Measurements from ENCODE around the gene COL23A1. TPM values are rescaled to one million over a fixed set of nuclear protein-coding genes. Genes with fewer than 3 reads are reported as not detected.

The COL23A1 gene
- total RNA-seq, 4 donors from 2014 or later = 0.93 to 4.6 (median 2.4) TPM

- ATAC-seq = no peak
- Histone ChIP-seq H3K36me3 (no peaks in the 10 kb centered on the region), H3K27ac (no peak overlapping the region), H3K4me3 (no peak overlapping the region), H3K4me1 (no peaks in the 10 kb centered on the region), H3K9me3 (peaks cover 0 to 8% (median 2%) of the 10 kb centered on the region in 3 donors), H3K27me3 (peaks cover 13% of the 10 kb centered on the region)
- 93% methylated on average over 3 of the region's 34 CpGs; no CpG with 5 or more reads in 1 of the 2 donors for WGBS, 2 donors (ENCODE audit: low coverage in 1 of 2)
- TF ChIP-seq POLR2AphosphoS5 (IDR thresholded peaks at IDR 0.05) = no peak
- TF ChIP-seq POLR2A (IDR thresholded peaks at IDR 0.05) = no peak
- no peak for TF ChIP-seq EP300 (IDR thresholded peaks at IDR 0.05)
- no peak for TF ChIP-seq CTCF (IDR thresholded peaks at IDR 0.05)
These were observed 303.7 kb downstream of the COL23A1 start for GRCh38 chr5:178286226-178287090.

- no peaks in the 10 kb centered on the region for H3K4me1 ChIP-seq
These were observed 304.6 kb downstream of the COL23A1 start for GRCh38 chr5:178285399-178286225.

DNA sequence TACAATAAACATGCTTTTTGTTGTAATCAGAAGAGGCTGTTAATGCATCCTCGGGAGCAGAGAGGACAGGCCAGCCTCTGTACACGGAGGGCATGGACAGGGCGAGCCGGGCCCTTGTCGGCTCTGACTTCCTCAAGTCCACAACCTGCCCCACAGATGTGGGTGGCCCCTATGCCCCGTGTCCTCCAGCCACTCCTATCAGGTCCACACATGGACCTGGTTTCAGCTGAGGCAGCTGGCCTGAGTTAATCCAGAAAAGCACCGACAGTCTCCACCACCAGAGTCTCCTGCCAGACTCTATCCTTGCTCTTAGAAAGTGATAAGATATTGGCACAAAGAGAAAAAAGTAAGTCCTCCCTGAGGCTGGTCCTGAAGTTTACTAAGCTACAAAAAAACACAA, 305.2 kb downstream of the COL23A1 start:
- TF ChIP-seq EP300 (IDR thresholded peaks at IDR 0.05) (no peak), CTCF (IDR thresholded peaks at IDR 0.05) (no peak), POLR2AphosphoS5 (IDR thresholded peaks at IDR 0.05) (no peak), POLR2A (IDR thresholded peaks at IDR 0.05) (no peak)
- WGBS, 2 donors (ENCODE audit: low coverage in 1 of 2) = 89 to 93% methylated on average over 3 to 5 of the region's 7 CpGs

More at GRCh38 chr5:178285399-178286225, 304.6 kb downstream of the COL23A1 start:
- WGBS, 2 donors (ENCODE audit: low coverage in 1 of 2) = 62 to 71% methylated on average over 2 to 3 of the region's 19 CpGs
- Histone ChIP-seq H3K36me3 (no peaks in the 10 kb centered on the region), H3K27ac (no peak overlapping the region), H3K4me3 (no peak overlapping the region), H3K9me3 (peaks cover 0 to 8% (median 2%) of the 10 kb centered on the region in 3 donors), H3K27me3 (peaks cover 4% of the 10 kb centered on the region)
- TF ChIP-seq EP300 (IDR thresholded peaks at IDR 0.05) (no peak), POLR2AphosphoS5 (IDR thresholded peaks at IDR 0.05) (no peak), CTCF (IDR thresholded peaks at IDR 0.05) (no peak)
- ATAC-seq = peak; percentile 19

GRCh38 chr5:178284093-178284675, 306.0 kb downstream of the COL23A1 start:
- no peak for ATAC-seq

More for the DNA sequence above, 305.2 kb downstream of the COL23A1 start:
- ATAC-seq = no peak
- Histone ChIP-seq H3K36me3 (no peaks in the 10 kb centered on the region), H3K4me3 (no peak overlapping the region), H3K9me3 (peaks cover 0 to 8% (median 2%) of the 10 kb centered on the region in 3 donors), H3K4me1 (peaks cover 0 to 4% (median 3%) of the 10 kb centered on the region in 3 donors), H3K27ac (no peak overlapping the region), H3K27me3 (no peaks in the 10 kb centered on the region)

More at GRCh38 chr5:178284093-178284675, 306.0 kb downstream of the COL23A1 start:
- Histone ChIP-seq H3K27me3 (peaks cover 5% of the 10 kb centered on the region), H3K36me3 (no peaks in the 10 kb centered on the region), H3K4me1 (peaks cover 0 to 10% (median 3%) of the 10 kb centered on the region in 3 donors), H3K4me3 (no peak overlapping the region), H3K9me3 (peaks cover 0 to 8% (median 2%) of the 10 kb centered on the region in 3 donors), H3K27ac (no peak overlapping the region)
- TF ChIP-seq CTCF (IDR thresholded peaks at IDR 0.05) (peak in 3 of 4 experiments; percentile 38 to 45 (median 39)), POLR2AphosphoS5 (IDR thresholded peaks at IDR 0.05) (no peak)
- WGBS, 2 donors (ENCODE audit: low coverage in 1 of 2) = 52 to 64% methylated on average over 3 of the region's 3 CpGs

All from gastroesophageal sphincter (tissue), 4 donors.